Pancreas (tissue), 10 donors: ENCODE data around the gene TXK. TPM values are rescaled to one million over a fixed set of nuclear protein-coding genes. Genes with fewer than 3 reads are reported as not detected.
A peak's percentile ranks its signal among the peaks of the same experiment; 100 is the strongest.

Experiments used
- ATAC-seq, 4 donors: fragments of 200-7000 bp; cut with Tn5 transposase; one replicate each; pipeline versions ENCODE4 v1.8.0 to v1.9.1; 2020; ENCODE audit warnings: mild to moderate bottlenecking in 4 of 4, moderate library complexity in 4 of 4
- DNase-seq, 6 donors: peaks; one replicate each; pipeline ENCODE4 v3.0.0-alpha.2; 2020
- FAIRE-seq: peaks from 2 replicates; lab custom pipeline; 2012; peaks lifted over from hg19 to GRCh38; lab: Jason Lieb, UNC
- H3K27ac ChIP-seq, 4 donors: fragments of 200-600 bp; sonication (generic); 1 replicate in 3 of 4; 2 replicates in 1 of 4; pipeline versions ENCODE4 v1.5.0 to v1.8.0; 2020
- H3K27me3 ChIP-seq, 4 donors: fragments of 200-600 bp; one replicate each; pipeline ENCODE4 v1.8.0; 2021
- H3K36me3 ChIP-seq, 3 donors: fragments of 200-600 bp; sonication (generic) in 1 of 3; one replicate each; pipeline versions ENCODE4 v1.5.0 to v1.8.0; 2020 to 2021
- H3K4me1 ChIP-seq, 3 donors: fragments of 200-600 bp; one replicate each; pipeline ENCODE4 v1.8.0; 2021
- H3K4me3 ChIP-seq, 4 donors: fragments of 200-600 bp; sonication (generic) in 2 of 4; one replicate each; pipeline versions ENCODE4 v1.5.0 to v1.8.0; 2020 to 2021
- H3K9me3 ChIP-seq, 4 donors: fragments of 200-600 bp; one replicate each; pipeline ENCODE4 v1.8.0; 2021
- CTCF ChIP-seq, 4 donors: fragments of 200-600 bp; sonication (generic) in 3 of 4; IDR thresholded peaks; one replicate each; pipeline versions ENCODE4 v1.5.0 to v1.8.0; 2021; ENCODE audit warnings: antibody characterized with exemption in 4 of 4
- WGBS, 2 donors: extraction: QIAGEN DNeasy Blood & Tissue Kit; methylation state at CpG; one replicate each; pipeline ENCODE4 v1.1.7; 2013; 5-methylcytosine and 5-hydroxymethylcytosine counted together
- intact Hi-C, 3 donors: fragments of 100-400 bp; cut with DNase I; formaldehyde crosslinking; loops; one replicate each; pipeline versions ENCODE4 v1.11.1 to v1.14.2; 2022
- polyA plus RNA-seq, 2 donors: library from polyadenylated mRNA; stranded (reverse); fragments of 200-250 nt; gene quantifications; one replicate each; pipeline ENCODE4 v1.2.3, GENCODE V29; 2013
- total RNA-seq, 6 donors: library from RNA; stranded (reverse); fragmentation: NEBNext Ultra II Directional in 4 of 6; extraction: Animal tissue kit (Norgen Biotek cat#: 25700) in 4 of 6; gene quantifications; one replicate each; pipeline versions ENCODE4 v1.2.1 to v1.2.4, GENCODE V29; 2021 to 2023
- donor health status: healthy with polysubstance abuse.
- donor health status: DM: no; HTN: no; CAD: no; lungs with moderate emphysema.
- donor health status: DM: no; HTN: no; CAD: no.
- donor health status: control.
- donor health status: control.
- donor health status: Bipolar disorder and iron deficiency.
- donor health status: DM: yes; HTN: yes; CAD: no.
- donor health status: DM: no; HTN: no; CAD: no.
- donor health status: DM: no; HTN: no; CAD: no.
- donor health status: DM: yes; HTN: yes; CAD: no.

Gene TXK
- total and polyA plus RNA-seq, 8 donors, result 0.46 to 1.6 (median 0.75) TPM

GRCh38 chr4:48152259-48152658, 18.2 kb upstream of the TXK start:
- intact Hi-C loops, result no loop called here
- 96 to 99% methylated on average over 5 of the region's 5 CpGs for WGBS, 2 donors
- Histone ChIP-seq H3K4me1 (no peaks in the 10 kb centered on the region), H3K9me3 (no peaks in the 10 kb centered on the region), H3K36me3 (peaks cover 0 to 4% (median 0%) of the 10 kb centered on the region in 3 donors), H3K4me3 (no peak overlapping the region), H3K27ac (no peak overlapping the region), H3K27me3 (no peaks in the 10 kb centered on the region)
- ATAC-seq (no peak), FAIRE-seq (no peak), DNase-seq (no peak)
- TF ChIP-seq CTCF (IDR thresholded peaks at IDR 0.05), result no peak

GRCh38 chr4:48149827-48150370, 15.8 kb upstream of the TXK start:
- no peak for ATAC-seq

GRCh38 chr4:48147621-48148020, 13.6 kb upstream of the TXK start:
- WGBS, 2 donors, result 93 to 97% methylated on average over 1 of the region's 1 CpG
- intact Hi-C loops, result no loop called here
- Histone ChIP-seq H3K27me3 (no peaks in the 10 kb centered on the region), H3K36me3 (no peaks in the 10 kb centered on the region), H3K27ac (no peak overlapping the region), H3K4me1 (no peaks in the 10 kb centered on the region), H3K9me3 (no peaks in the 10 kb centered on the region), H3K4me3 (no peak overlapping the region)
- DNase-seq (no peak), ATAC-seq (no peak), FAIRE-seq (no peak)
- TF ChIP-seq CTCF (IDR thresholded peaks at IDR 0.05), result no peak

More at GRCh38 chr4:48149827-48150370, 15.8 kb upstream of the TXK start:
- Histone ChIP-seq H3K27me3 (no peaks in the 10 kb centered on the region), H3K27ac (no peak overlapping the region), H3K36me3 (no peaks in the 10 kb centered on the region), H3K9me3 (no peaks in the 10 kb centered on the region), H3K4me3 (no peak overlapping the region), H3K4me1 (no peaks in the 10 kb centered on the region)
- TF ChIP-seq CTCF (IDR thresholded peaks at IDR 0.05), result no peak
- DNase-seq, result no peak
- intact Hi-C loops, result no loop called here
- no peak for FAIRE-seq
- WGBS, 2 donors, result 82 to 90% methylated on average over 3 of the region's 3 CpGs

GRCh38 chr4:48141048-48141447, 7.0 kb upstream of the TXK start:
- Histone ChIP-seq H3K27ac (no peak overlapping the region), H3K36me3 (no peaks in the 10 kb centered on the region), H3K9me3 (no peaks in the 10 kb centered on the region), H3K4me3 (no peak overlapping the region), H3K27me3 (no peaks in the 10 kb centered on the region), H3K4me1 (no peaks in the 10 kb centered on the region)
- WGBS, 2 donors, result 51 to 55% methylated on average over 2 of the region's 2 CpGs
- ATAC-seq, result peak in 3 of 4 donors; percentile 80 to 87 (median 83)
- DNase-seq, result no peak
- peak in 3 of 4 donors; percentile 37 to 48 (median 41) for TF ChIP-seq CTCF (IDR thresholded peaks at IDR 0.05)
- intact Hi-C loops, result no loop called here
- FAIRE-seq, result peak; percentile 94

- Histone ChIP-seq H3K27ac (no peak overlapping the region), H3K4me1 (no peaks in the 10 kb centered on the region), H3K9me3 (no peaks in the 10 kb centered on the region), H3K36me3 (no peaks in the 10 kb centered on the region), H3K4me3 (no peak overlapping the region), H3K27me3 (no peaks in the 10 kb centered on the region)
- no peak for DNase-seq
- peak in 1 of 4 donors; percentile 43 for ATAC-seq
- WGBS, 2 donors, result 58 to 67% methylated on average over 3 of the region's 3 CpGs
- FAIRE-seq, result no peak
- TF ChIP-seq CTCF (IDR thresholded peaks at IDR 0.05), result no peak
- intact Hi-C loops, result no loop called here
Measured at GRCh38 chr4:48139691-48140090, 5.6 kb upstream of the TXK start.
